HG03039 (cell line): ENCODE data around the gene PAK1IP1.
"Not testable (repeated sequence)": the region's sequence is repeated elsewhere in the genome, so short reads cannot be mapped to it uniquely, and the experiment has no call there.

Experiments
- ATAC-seq: cut with Tn5 transposase; IDR thresholded peaks from one replicate; pipeline ENCODE4 v1.9.1; 2021; ENCODE audit warnings: mild to moderate bottlenecking, moderate library complexity; ENCODE audit not compliant: unreplicated experiment

PAK1IP1 gene

GRCh38 chr6:10690651-10691445 lies 3.9 kb upstream of the PAK1IP1 start:
- no peak for ATAC-seq

GRCh38 chr6:10692965-10693538 lies 1.7 kb upstream of the PAK1IP1 start:
- no peak for ATAC-seq

- ATAC-seq: no peak
These were observed 400 bp downstream of the PAK1IP1 start for GRCh38 chr6:10695086-10695657.

GRCh38 chr6:10696655-10697054 lies 1.9 kb downstream of the PAK1IP1 start:
- ATAC-seq: no peak

- ATAC-seq: no peak
These were observed 19.2 kb downstream of the PAK1IP1 start for GRCh38 chr6:10713962-10714361.

- ATAC-seq: no peak
These were observed 24.7 kb downstream of the PAK1IP1 start for GRCh38 chr6:10719296-10719963.

- no peak for ATAC-seq
These were observed 25.1 kb downstream of the PAK1IP1 start for GRCh38 chr6:10719964-10720264.

- ATAC-seq: no peak
These were observed 25.6 kb downstream of the PAK1IP1 start for GRCh38 chr6:10720265-10720959.

- not testable (repeated sequence) for ATAC-seq
These were observed 26.4 kb downstream of the PAK1IP1 start for GRCh38 chr6:10720960-10721849.

GRCh38 chr6:10721850-10722569 lies 27.2 kb downstream of the PAK1IP1 start:
- no peak for ATAC-seq

- no peak for ATAC-seq
These were observed 27.7 kb downstream of the PAK1IP1 start for GRCh38 chr6:10722570-10722819.

GRCh38 chr6:10722820-10723566 lies 28.2 kb downstream of the PAK1IP1 start, which contains the start of gene TMEM14C:
TSS of gene TMEM14C (plus strand) at chr6:10723070. CDS start at chr6:10724614, 1,544 bp downstream.
- peak; percentile 98 for ATAC-seq

- ATAC-seq: no peak
These were observed 28.8 kb downstream of the PAK1IP1 start for GRCh38 chr6:10723567-10723881.

- ATAC-seq: no peak
These were observed 30.3 kb downstream of the PAK1IP1 start for GRCh38 chr6:10725044-10725443.

- no peak for ATAC-seq
These were observed 30.9 kb downstream of the PAK1IP1 start for GRCh38 chr6:10725716-10726115.

- no peak for ATAC-seq
These were observed 35.5 kb downstream of the PAK1IP1 start for GRCh38 chr6:10730254-10730653.

- no peak for ATAC-seq
These were observed 38.5 kb downstream of the PAK1IP1 start for GRCh38 chr6:10733151-10733715.

- no peak for ATAC-seq
These were observed 39.1 kb downstream of the PAK1IP1 start for GRCh38 chr6:10733863-10734262.

GRCh38 chr6:10736731-10737130 lies 42.0 kb downstream of the PAK1IP1 start:
- no peak for ATAC-seq
